Measurements from ENCODE around the gene ROBO2.

ROBO2 gene

GRCh38 chr3:77182341-77182740, 142.4 kb downstream of the ROBO2 start:
- no peaks in the 10 kb centered on the region for H3K36me3 Mint-ChIP-seq
- peaks cover 21% of the 10 kb centered on the region for H3K9me3 Mint-ChIP-seq
- H3K4me1 Mint-ChIP-seq, result no peaks in the 10 kb centered on the region
- ATAC-seq, result no peak
- no peak overlapping the region for H3K4me3 Mint-ChIP-seq
- no peak overlapping the region for H3K27ac Mint-ChIP-seq
- no peak for DNase-seq (ENCODE audit: low spot score in 2 of 2)

GRCh38 chr3:77186319-77186718, 146.4 kb downstream of the ROBO2 start:
- Mint-ChIP-seq H3K36me3 (no peaks in the 10 kb centered on the region), H3K27ac (no peak overlapping the region), H3K9me3 (peaks cover 26% of the 10 kb centered on the region), H3K4me1 (no peaks in the 10 kb centered on the region), H3K4me3 (no peak overlapping the region)
- ATAC-seq (no peak), DNase-seq (ENCODE audit: low spot score in 2 of 2) (no peak)

- no peak for ATAC-seq
- Mint-ChIP-seq H3K4me3 (no peak overlapping the region), H3K9me3 (peaks cover 26% of the 10 kb centered on the region), H3K27ac (no peak overlapping the region), H3K4me1 (no peaks in the 10 kb centered on the region), H3K36me3 (no peaks in the 10 kb centered on the region)
- no peak for DNase-seq (ENCODE audit: low spot score in 2 of 2)
Measured at GRCh38 chr3:77186728-77187127, 146.8 kb downstream of the ROBO2 start.

GRCh38 chr3:77188210-77188609, 148.3 kb downstream of the ROBO2 start:
- Mint-ChIP-seq H3K4me3 (no peak overlapping the region), H3K4me1 (no peaks in the 10 kb centered on the region), H3K27ac (no peak overlapping the region), H3K36me3 (no peaks in the 10 kb centered on the region), H3K9me3 (peaks cover 20% of the 10 kb centered on the region)
- ATAC-seq (no peak), DNase-seq (ENCODE audit: low spot score in 2 of 2) (no peak)

GRCh38 chr3:77189258-77189657, 149.4 kb downstream of the ROBO2 start:
- H3K4me1 Mint-ChIP-seq, result no peaks in the 10 kb centered on the region
- no peaks in the 10 kb centered on the region for H3K36me3 Mint-ChIP-seq
- DNase-seq (ENCODE audit: low spot score in 2 of 2) (no peak), ATAC-seq (no peak)
- H3K9me3 Mint-ChIP-seq, result peaks cover 22% of the 10 kb centered on the region
- no peak overlapping the region for H3K27ac Mint-ChIP-seq
- H3K4me3 Mint-ChIP-seq, result no peak overlapping the region

- no peak overlapping the region for H3K4me3 Mint-ChIP-seq
- no peaks in the 10 kb centered on the region for H3K4me1 Mint-ChIP-seq
- no peaks in the 10 kb centered on the region for H3K36me3 Mint-ChIP-seq
- ATAC-seq (no peak), DNase-seq (ENCODE audit: low spot score in 2 of 2) (no peak)
- no peak overlapping the region for H3K27ac Mint-ChIP-seq
- H3K9me3 Mint-ChIP-seq, result peaks cover 22% of the 10 kb centered on the region
Measured at GRCh38 chr3:77189684-77190083, 149.8 kb downstream of the ROBO2 start.

GRCh38 chr3:77190374-77190773, 150.5 kb downstream of the ROBO2 start:
- H3K36me3 Mint-ChIP-seq, result no peaks in the 10 kb centered on the region
- DNase-seq (ENCODE audit: low spot score in 2 of 2) (no peak), ATAC-seq (no peak)
- H3K4me1 Mint-ChIP-seq, result no peaks in the 10 kb centered on the region
- H3K9me3 Mint-ChIP-seq, result peaks cover 17% of the 10 kb centered on the region
- no peak overlapping the region for H3K27ac Mint-ChIP-seq
- H3K4me3 Mint-ChIP-seq, result no peak overlapping the region

GRCh38 chr3:77191014-77191413, 151.1 kb downstream of the ROBO2 start:
- Mint-ChIP-seq H3K9me3 (peaks cover 15% of the 10 kb centered on the region), H3K27ac (no peak overlapping the region), H3K4me1 (no peaks in the 10 kb centered on the region), H3K36me3 (no peaks in the 10 kb centered on the region), H3K4me3 (no peak overlapping the region)
- no peak for ATAC-seq
- DNase-seq (ENCODE audit: low spot score in 2 of 2), result no peak

- no peak for ATAC-seq
- Mint-ChIP-seq H3K36me3 (no peaks in the 10 kb centered on the region), H3K27ac (no peak overlapping the region), H3K4me1 (no peaks in the 10 kb centered on the region), H3K4me3 (no peak overlapping the region), H3K9me3 (peaks cover 11% of the 10 kb centered on the region)
- DNase-seq (ENCODE audit: low spot score in 2 of 2), result no peak
Measured at GRCh38 chr3:77191640-77192039, 151.7 kb downstream of the ROBO2 start.

GRCh38 chr3:77195766-77196545, 156.1 kb downstream of the ROBO2 start:
- Mint-ChIP-seq H3K36me3 (no peaks in the 10 kb centered on the region), H3K9me3 (peaks cover 16% of the 10 kb centered on the region), H3K4me3 (no peak overlapping the region), H3K4me1 (no peaks in the 10 kb centered on the region), H3K27ac (no peak overlapping the region)
- ATAC-seq (no peak), DNase-seq (ENCODE audit: low spot score in 2 of 2) (no peak)

GRCh38 chr3:77197408-77197807, 157.5 kb downstream of the ROBO2 start:
- H3K4me3 Mint-ChIP-seq, result no peak overlapping the region
- DNase-seq (ENCODE audit: low spot score in 2 of 2), result no peak
- no peaks in the 10 kb centered on the region for H3K36me3 Mint-ChIP-seq
- peaks cover 16% of the 10 kb centered on the region for H3K9me3 Mint-ChIP-seq
- no peak overlapping the region for H3K27ac Mint-ChIP-seq
- no peak for ATAC-seq
- no peaks in the 10 kb centered on the region for H3K4me1 Mint-ChIP-seq

- ATAC-seq, result no peak
- no peak for DNase-seq (ENCODE audit: low spot score in 2 of 2)
- H3K4me3 Mint-ChIP-seq, result no peak overlapping the region
- H3K36me3 Mint-ChIP-seq, result no peaks in the 10 kb centered on the region
- H3K9me3 Mint-ChIP-seq, result peaks cover 7% of the 10 kb centered on the region
- no peak overlapping the region for H3K27ac Mint-ChIP-seq
- no peaks in the 10 kb centered on the region for H3K4me1 Mint-ChIP-seq
Measured at GRCh38 chr3:77203851-77204250, 164.0 kb downstream of the ROBO2 start.

GRCh38 chr3:77204788-77205187, 164.9 kb downstream of the ROBO2 start:
- H3K27ac Mint-ChIP-seq, result no peak overlapping the region
- DNase-seq (ENCODE audit: low spot score in 2 of 2), result no peak

GRCh38 chr3:77207753-77208152, 167.9 kb downstream of the ROBO2 start:
- Mint-ChIP-seq H3K27ac (no peak overlapping the region), H3K4me3 (no peak overlapping the region), H3K9me3 (peaks cover 4% of the 10 kb centered on the region), H3K4me1 (no peaks in the 10 kb centered on the region), H3K36me3 (no peaks in the 10 kb centered on the region)
- DNase-seq (ENCODE audit: low spot score in 2 of 2) (no peak), ATAC-seq (no peak)

More at GRCh38 chr3:77204788-77205187, 164.9 kb downstream of the ROBO2 start:
- H3K4me1 Mint-ChIP-seq, result no peaks in the 10 kb centered on the region
- no peaks in the 10 kb centered on the region for H3K36me3 Mint-ChIP-seq
- peaks cover 7% of the 10 kb centered on the region for H3K9me3 Mint-ChIP-seq
- ATAC-seq, result no peak
- no peak overlapping the region for H3K4me3 Mint-ChIP-seq

GRCh38 chr3:77222701-77223100, 182.8 kb downstream of the ROBO2 start:
- Mint-ChIP-seq H3K9me3 (peaks cover 9% of the 10 kb centered on the region), H3K27ac (no peak overlapping the region), H3K4me1 (no peaks in the 10 kb centered on the region), H3K4me3 (no peak overlapping the region), H3K36me3 (no peaks in the 10 kb centered on the region)
- DNase-seq (ENCODE audit: low spot score in 2 of 2) (no peak), ATAC-seq (no peak)

- Mint-ChIP-seq H3K4me1 (no peaks in the 10 kb centered on the region), H3K27ac (no peak overlapping the region), H3K4me3 (no peak overlapping the region), H3K9me3 (peaks cover 11% of the 10 kb centered on the region), H3K36me3 (no peaks in the 10 kb centered on the region)
- no peak for DNase-seq (ENCODE audit: low spot score in 2 of 2)
- ATAC-seq, result no peak
Measured at GRCh38 chr3:77227567-77227966, 187.7 kb downstream of the ROBO2 start.
